ENCODE data around the gene SFMBT2. TPM values are rescaled to one million over a fixed set of nuclear protein-coding genes. Genes with fewer than 3 reads are reported as not detected.

The SFMBT2 gene
- total and polyA plus RNA-seq, 10 of the 15 experiments (the other 5 are each of a cell fraction or from before 2014, with no cell fraction given): 2.8 to 29.6 (median 15.1) TPM

GRCh38 chr10:7334642-7334964, 76.2 kb downstream of the SFMBT2 start:
- POLR2A ChIA-PET: no interaction called here

More at GRCh38 chr10:7334642-7334964, 76.2 kb downstream of the SFMBT2 start:
- ATAC-seq (no peak), DNase-seq (ENCODE audit: low read depth, low spot score) (no peak), FAIRE-seq (no peak)
- ChIA-PET CTCF (interaction anchor here (0.6 kb wide), 1 partner anchor 20 kb away, joined by 3 read pairs; no protein-coding TSS in a partner anchor), RAD21 (ENCODE audit: unreplicated experiment) (no interaction called here), SMC1A (ENCODE audit: uncharacterized antibody, unreplicated experiment) (no interaction called here)
- Histone ChIP-seq H3K79me2 (ENCODE audit: control insufficient read depth, insufficient read depth, low read length) (peaks cover 55% of the 10 kb centered on the region), H3K36me3 (ENCODE audit: control insufficient read depth in 2 of 2, insufficient read depth in 2 of 2, low read length in 1 of 2) (peaks cover 10 to 18% of the 10 kb centered on the region in 2 experiments; a peak in 3 of 4 replicates), H3K4me3 (no peak overlapping the region), H3K9me3 (replicated peaks; ENCODE audit: control insufficient read depth, insufficient read depth, low read length) (peaks cover 3% of the 10 kb centered on the region; the same call in 1 of the 3 replicates), H4K20me1 (ENCODE audit: control insufficient read depth, insufficient read depth) (peaks cover 4% of the 10 kb centered on the region; the same call in 1 of the 2 replicates), H3K27me3 (replicated peaks in 1 of 2; ENCODE audit: control insufficient read depth in 2 of 2, insufficient read depth in 2 of 2, low read length in 1 of 2) (no peaks in the 10 kb centered on the region), H2AFZ (ENCODE audit: control insufficient read depth, low read depth, low read length) (no peak overlapping the region), H3K4me1 (ENCODE audit: control insufficient read depth, insufficient read depth, low read length) (peaks cover 9% of the 10 kb centered on the region), H3K9ac (ENCODE audit: control insufficient read depth, insufficient read depth, low read length) (no peak overlapping the region), H3K4me2 (ENCODE audit: control insufficient read depth, insufficient read depth) (no peak overlapping the region), H3K27ac (ENCODE audit: control insufficient read depth, insufficient read depth) (no peak overlapping the region)
- in situ Hi-C loops (cut with MboI): no loop called here
- intact Hi-C loops (cut with micrococcal nuclease; ENCODE audit: unreplicated experiment): no loop called here
- TF ChIP-seq NFYB (IDR thresholded peaks at IDR 0.05; ENCODE audit: insufficient read depth, low read depth, low read length) (no peak), E4F1 (IDR thresholded peaks at IDR 0.05; ENCODE audit: borderline replicate concordance, partially characterized antibody) (no peak), ATF2 (IDR thresholded peaks at IDR 0.05; ENCODE audit: low read length) (no peak), ZNF622 (IDR thresholded peaks at IDR 0.05) (no peak), CHD4 (IDR thresholded peaks at IDR 0.05) (no peak), MTA3 (IDR thresholded peaks at IDR 0.05; ENCODE audit: borderline replicate concordance, low read length) (no peak), HDAC2 (IDR thresholded peaks at IDR 0.05) (no peak), PKNOX1 (IDR thresholded peaks at IDR 0.05) (no peak), BCL3 (IDR thresholded peaks at IDR 0.05; ENCODE audit: borderline replicate concordance, insufficient read depth, low read depth, low read length, poor library complexity, severe bottlenecking) (no peak), NKRF (conservative IDR thresholded peaks at IDR 0.05) (no peak), JUNB (IDR thresholded peaks at IDR 0.05) (no peak)
- WGBS (ENCODE audit: insufficient coverage, insufficient replicate concordance, low lambda C conversion rate, missing lambda C conversion rate): 99% methylated on average over 10 of the region's 10 CpGs
- no TSS peak for BruUV-seq (replicated peaks)
